Spinal cord (tissue), 10 donors: ENCODE measurements around the gene PIEZO2. TPM values are rescaled to one million over a fixed set of nuclear protein-coding genes. Genes with fewer than 3 reads are reported as not detected.

Experiments
- DNase-seq, 6 donors: peaks; one replicate each; pipeline versions ENCODE4 v3.0.0 to v3.0.0-alpha.2; 2013 to 2015; ENCODE audit warnings: low spot score in 6 of 6, low read depth in 4 of 6
- H3K27ac ChIP-seq: one replicate; pipeline ENCODE4 v1.5.1; 2013; ENCODE audit warnings: low read depth, low read length, control low read depth
- H3K27me3 ChIP-seq: one replicate; pipeline ENCODE4 v1.6.1; 2013; ENCODE audit warnings: low read length; ENCODE audit not compliant: control insufficient read depth, insufficient read depth
- H3K36me3 ChIP-seq: one replicate; pipeline ENCODE4 v1.6.1; 2013; ENCODE audit warnings: low read length; ENCODE audit not compliant: control insufficient read depth, insufficient read depth
- H3K4me1 ChIP-seq: one replicate; pipeline ENCODE4 v1.6.1; 2013; ENCODE audit warnings: low read length; ENCODE audit not compliant: control insufficient read depth, insufficient read depth
- H3K4me3 ChIP-seq: one replicate; pipeline ENCODE4 v1.5.1; 2013; ENCODE audit warnings: low read depth, low read length, control low read depth
- H3K9me3 ChIP-seq: one replicate; pipeline ENCODE4 v1.6.1; 2013; ENCODE audit warnings: low read length; ENCODE audit not compliant: control insufficient read depth, insufficient read depth
- WGBS: methylation state at CpG from one replicate; pipeline ENCODE4 v1.1.5; 2013; ENCODE audit warnings: missing lambda C conversion rate; ENCODE audit not compliant: insufficient coverage; 5-methylcytosine and 5-hydroxymethylcytosine counted together
- polyA plus RNA-seq, 2 donors: library from polyadenylated mRNA; unstranded; fragments of 120-200 nt; gene quantifications; one replicate each; pipeline ENCODE4 v1.2.1, GENCODE V29; 2013; ENCODE audit not compliant: insufficient read length in 2 of 2
- total RNA-seq, 2 donors: library from RNA; depleted of rRNA in 1 of 2; stranded (reverse); fragments of 120-200 nt in 1 of 2; fragments of >200 nt in 1 of 2; gene quantifications; one replicate each; pipeline versions ENCODE4 v1.2.3 to v1.2.4, GENCODE V29; 2013 to 2014
- donor health status: healthy.

The PIEZO2 gene
- total and polyA plus RNA-seq, 4 donors = 14.0 to 110 (median 22.4) TPM

- Histone ChIP-seq H3K36me3 (no peaks in the 10 kb centered on the region), H3K4me1 (no peaks in the 10 kb centered on the region), H3K27ac (no peak overlapping the region), H3K4me3 (no peak overlapping the region), H3K27me3 (no peaks in the 10 kb centered on the region), H3K9me3 (no peaks in the 10 kb centered on the region)
- WGBS = 90% methylated on average over 2 of the region's 6 CpGs
- DNase-seq = no peak
Observed at GRCh38 chr18:11009147-11009546, 140.2 kb downstream of the PIEZO2 start.

GRCh38 chr18:11008505-11008904 lies 140.9 kb downstream of the PIEZO2 start:
- no peak overlapping the region for H3K4me3 ChIP-seq
- DNase-seq = no peak
- no peak overlapping the region for H3K27ac ChIP-seq
- 100% methylated on average over 2 of the region's 3 CpGs for WGBS
- no peaks in the 10 kb centered on the region for H3K27me3 ChIP-seq
- H3K9me3 ChIP-seq = no peaks in the 10 kb centered on the region
- H3K4me1 ChIP-seq = no peaks in the 10 kb centered on the region
- H3K36me3 ChIP-seq = no peaks in the 10 kb centered on the region

- WGBS = 82% methylated on average over 3 of the region's 5 CpGs
- peak in 1 of 6 donors; percentile 27 for DNase-seq
- no peaks in the 10 kb centered on the region for H3K4me1 ChIP-seq
- H3K27me3 ChIP-seq = no peaks in the 10 kb centered on the region
- H3K4me3 ChIP-seq = no peak overlapping the region
- H3K27ac ChIP-seq = no peak overlapping the region
- no peaks in the 10 kb centered on the region for H3K9me3 ChIP-seq
- no peaks in the 10 kb centered on the region for H3K36me3 ChIP-seq
Observed at GRCh38 chr18:11005528-11005927, 143.8 kb downstream of the PIEZO2 start.

GRCh38 chr18:11004951-11005350 lies 144.4 kb downstream of the PIEZO2 start:
- no peaks in the 10 kb centered on the region for H3K9me3 ChIP-seq
- H3K27ac ChIP-seq = no peak overlapping the region
- no peaks in the 10 kb centered on the region for H3K27me3 ChIP-seq
- peak in 1 of 6 donors; percentile 44 for DNase-seq
- H3K4me3 ChIP-seq = no peak overlapping the region
- H3K36me3 ChIP-seq = no peaks in the 10 kb centered on the region
- H3K4me1 ChIP-seq = no peaks in the 10 kb centered on the region

GRCh38 chr18:11004294-11004693 lies 145.1 kb downstream of the PIEZO2 start:
- H3K9me3 ChIP-seq = no peaks in the 10 kb centered on the region
- no peak for DNase-seq
- no peak overlapping the region for H3K27ac ChIP-seq
- H3K4me3 ChIP-seq = no peak overlapping the region
- H3K4me1 ChIP-seq = no peaks in the 10 kb centered on the region
- no CpG with 5 or more reads among the region's 4 CpGs for WGBS
- no peaks in the 10 kb centered on the region for H3K36me3 ChIP-seq
- H3K27me3 ChIP-seq = no peaks in the 10 kb centered on the region

- WGBS = 80% methylated on average over 3 of the region's 4 CpGs
Observed at GRCh38 chr18:11002796-11003195, 146.6 kb downstream of the PIEZO2 start.

GRCh38 chr18:11002277-11002676 lies 147.1 kb downstream of the PIEZO2 start:
- Histone ChIP-seq H3K4me3 (no peak overlapping the region), H3K9me3 (peaks cover 4% of the 10 kb centered on the region), H3K36me3 (no peaks in the 10 kb centered on the region), H3K4me1 (no peaks in the 10 kb centered on the region), H3K27ac (no peak overlapping the region), H3K27me3 (no peaks in the 10 kb centered on the region)
- no peak for DNase-seq
- 60% methylated on average over 1 of the region's 1 CpG for WGBS

More at GRCh38 chr18:11002796-11003195, 146.6 kb downstream of the PIEZO2 start:
- no peak overlapping the region for H3K4me3 ChIP-seq
- H3K9me3 ChIP-seq = no peaks in the 10 kb centered on the region
- DNase-seq = no peak
- no peaks in the 10 kb centered on the region for H3K4me1 ChIP-seq
- no peaks in the 10 kb centered on the region for H3K27me3 ChIP-seq
- no peak overlapping the region for H3K27ac ChIP-seq
- no peaks in the 10 kb centered on the region for H3K36me3 ChIP-seq

GRCh38 chr18:11000071-11000470 lies 149.3 kb downstream of the PIEZO2 start:
- Histone ChIP-seq H3K4me1 (no peaks in the 10 kb centered on the region), H3K4me3 (no peak overlapping the region), H3K27ac (no peak overlapping the region), H3K36me3 (no peaks in the 10 kb centered on the region), H3K27me3 (no peaks in the 10 kb centered on the region), H3K9me3 (peaks cover 7% of the 10 kb centered on the region)
- DNase-seq = no peak
- no CpG with 5 or more reads among the region's 3 CpGs for WGBS

- Histone ChIP-seq H3K9me3 (peaks cover 7% of the 10 kb centered on the region), H3K36me3 (no peaks in the 10 kb centered on the region), H3K27ac (no peak overlapping the region), H3K4me1 (no peaks in the 10 kb centered on the region), H3K27me3 (no peaks in the 10 kb centered on the region), H3K4me3 (no peak overlapping the region)
- DNase-seq = no peak
- WGBS = no CpG with 5 or more reads among the region's 1 CpG
Observed at GRCh38 chr18:10997885-10998284, 151.5 kb downstream of the PIEZO2 start.

GRCh38 chr18:10995550-10995949 lies 153.8 kb downstream of the PIEZO2 start:
- no peak overlapping the region for H3K27ac ChIP-seq
- DNase-seq = no peak
- no peaks in the 10 kb centered on the region for H3K36me3 ChIP-seq
- no peak overlapping the region for H3K4me3 ChIP-seq
- H3K4me1 ChIP-seq = no peaks in the 10 kb centered on the region
- no peaks in the 10 kb centered on the region for H3K27me3 ChIP-seq
- 45% methylated on average over 1 of the region's 1 CpG for WGBS
- H3K9me3 ChIP-seq = peaks cover 7% of the 10 kb centered on the region
